Keratinocyte (primary cell): Measurements from ENCODE around the gene BMPER.

Experiments used
- CTCF ChIP-seq, 3 experiments: IDR thresholded peaks in 1 of 3; conservative IDR thresholded peaks in 1 of 3; optimal IDR thresholded peaks in 1 of 3; 2 replicates in 2 of 3; 3 replicates in 1 of 3; pipeline versions ENCODE3 to v1.5.1; 2011; ENCODE audit warnings: low read length in 3 of 3, mild to moderate bottlenecking in 3 of 3, moderate library complexity in 2 of 3, control low read depth in 1 of 3, inconsistent platforms in 1 of 3; ENCODE audit not compliant: insufficient read depth in 2 of 3; ENCODE audit errors: extremely low read depth in 1 of 3
- EZH2 ChIP-seq: IDR thresholded peaks from one replicate; pipeline ENCODE4 v1.6.1; 2012; ENCODE audit warnings: inconsistent platforms, mild to moderate bottlenecking, low read length, moderate library complexity

GRCh38 chr7:33926535-33926934 is 21.2 kb downstream of the BMPER start:
- TF ChIP-seq CTCF (optimal IDR thresholded peaks at IDR 0.05 in 1 of 3, IDR thresholded peaks at IDR 0.05 in 1 of 3, conservative IDR thresholded peaks at IDR 0.05 in 1 of 3; ENCODE audit: extremely low read depth in 1 of 3, insufficient read depth in 2 of 3, low read length in 3 of 3) (no peak), EZH2 (no peak)
